Body of pancreas (tissue), 4 donors: ENCODE data around the gene GRIP2. TPM values are rescaled to one million over a fixed set of nuclear protein-coding genes. Genes with fewer than 3 reads are reported as not detected.
A peak's percentile ranks its signal among the peaks of the same experiment; 100 is the strongest.

Experiments used
- ATAC-seq: fragments of 150-250 bp; one replicate; pipeline ENCODE4 v1.9.1; 2016
- DNase-seq, 4 donors: peaks; one replicate each; pipeline ENCODE4 v3.0.0-alpha.2; 2019
- H3K27ac ChIP-seq, 4 donors: fragments of 200-600 bp; sonication (generic); 1 replicate in 3 of 4; 2 replicates in 1 of 4; pipeline versions ENCODE4 v1.5.1 to v1.6.1; 2016 to 2019; ENCODE audit warnings: mild to moderate bottlenecking in 1 of 4, mixed read lengths in 1 of 4, moderate library complexity in 1 of 4
- H3K27me3 ChIP-seq, 2 donors: fragments of 200-600 bp; sonication (generic); one replicate each; pipeline ENCODE4 v1.6.0; 2016; ENCODE audit warnings: mild to moderate bottlenecking in 1 of 2
- H3K36me3 ChIP-seq, 2 donors: fragments of 200-600 bp; sonication (generic); replicated peaks in 1 of 2; 2 replicates each; pipeline ENCODE4 v1.5.1; 2016; ENCODE audit warnings: low read depth in 2 of 2; ENCODE audit not compliant: insufficient read depth in 1 of 2
- H3K4me1 ChIP-seq: fragments of 200-600 bp; sonication (generic); one replicate; pipeline ENCODE4 v1.6.0; 2016
- H3K4me3 ChIP-seq, 2 donors: fragments of 200-600 bp; sonication (generic); 1 replicate in 1 of 2; 2 replicates in 1 of 2; pipeline ENCODE4 v1.5.1; 2016 to 2019
- H3K9me3 ChIP-seq, 3 donors: fragments of 200-600 bp; sonication (generic); 1 replicate in 2 of 3; 2 replicates in 1 of 3; pipeline ENCODE4 v1.5.1; 2016
- CTCF ChIP-seq, 7 experiments: fragments of 450-650 bp in 4 of 7; fragments of 200-600 bp in 3 of 7; sonication (generic) in 3 of 7; IDR thresholded peaks; one replicate each; pipeline ENCODE4 v1.5.1; 2016 to 2019; ENCODE audit warnings: antibody characterized with exemption in 7 of 7
- POLR2A ChIP-seq, 3 donors: fragments of 450-650 bp; IDR thresholded peaks; one replicate each; pipeline ENCODE4 v1.6.1; 2016; ENCODE audit warnings: antibody characterized with exemption in 3 of 3, mild to moderate bottlenecking in 2 of 3
- WGBS, 2 donors: methylation state at CpG; one replicate each; pipeline ENCODE4 v1.1.5; 2017; 5-methylcytosine and 5-hydroxymethylcytosine counted together
- intact Hi-C: fragments of 100-400 bp; cut with DNase I; formaldehyde crosslinking; loops from one replicate; pipeline ENCODE4 v1.15.1; 2023
- total RNA-seq, 2 donors: library from RNA; depleted of rRNA; stranded (reverse); fragments of >200 nt; gene quantifications; one replicate each; pipeline ENCODE4 v1.1.0, GENCODE V29; 2016

GRIP2 gene
- total RNA-seq, 2 donors from 2014 or later, result 0.26 to 0.99 TPM

GRCh38 chr3:14463330-14464140, 76.6 kb downstream of the GRIP2 start:
- Histone ChIP-seq H3K4me3 (no peak overlapping the region), H3K27me3 (no peaks in the 10 kb centered on the region), H3K27ac (no peak overlapping the region), H3K9me3 (no peaks in the 10 kb centered on the region), H3K36me3 (no peaks in the 10 kb centered on the region), H3K4me1 (peaks cover 33% of the 10 kb centered on the region)
- intact Hi-C loops, result loop anchor here (10.0 kb wide), 1 partner anchor 569 kb away; no protein-coding TSS in a partner anchor
- DNase-seq (no peak), ATAC-seq (no peak)
- TF ChIP-seq POLR2A (IDR thresholded peaks at IDR 0.05), result no peak
- no peak for TF ChIP-seq CTCF (IDR thresholded peaks at IDR 0.05)
- 80 to 84% methylated on average over 25 to 26 of the region's 26 CpGs for WGBS, 2 donors

GRCh38 chr3:14462738-14463137, 77.4 kb downstream of the GRIP2 start:
- intact Hi-C loops, result loop anchor here (10.0 kb wide), 1 partner anchor 568 kb away; no protein-coding TSS in a partner anchor
- no peak for ATAC-seq
- peaks cover 40% of the 10 kb centered on the region for H3K4me1 ChIP-seq
- no peak overlapping the region for H3K27ac ChIP-seq
- no peaks in the 10 kb centered on the region for H3K27me3 ChIP-seq
- TF ChIP-seq POLR2A (IDR thresholded peaks at IDR 0.05), result no peak
- TF ChIP-seq CTCF (IDR thresholded peaks at IDR 0.05), result no peak
- WGBS, 2 donors, result 86 to 91% methylated on average over 9 of the region's 9 CpGs
- no peaks in the 10 kb centered on the region for H3K36me3 ChIP-seq
- no peak overlapping the region for H3K4me3 ChIP-seq
- DNase-seq, result no peak
- no peaks in the 10 kb centered on the region for H3K9me3 ChIP-seq

GRCh38 chr3:14461748-14462324, 78.3 kb downstream of the GRIP2 start:
- Histone ChIP-seq H3K4me3 (no peak overlapping the region), H3K9me3 (no peaks in the 10 kb centered on the region), H3K27me3 (no peaks in the 10 kb centered on the region), H3K36me3 (no peaks in the 10 kb centered on the region), H3K27ac (peak overlapping the region in 2 of 4 donors; percentile 40 to 58), H3K4me1 (peaks cover 43% of the 10 kb centered on the region)
- intact Hi-C loops, result loop anchor here (10.0 kb wide), 1 partner anchor 567 kb away; no protein-coding TSS in a partner anchor
- peak; percentile 35 to 47 (median 42) for DNase-seq
- peak; percentile 30 for ATAC-seq
- TF ChIP-seq CTCF (IDR thresholded peaks at IDR 0.05) (peak in 6 of 7 experiments; percentile 18 to 65 (median 42)), POLR2A (IDR thresholded peaks at IDR 0.05) (no peak)
- 73 to 74% methylated on average over 7 to 8 of the region's 8 CpGs for WGBS, 2 donors

DNA sequence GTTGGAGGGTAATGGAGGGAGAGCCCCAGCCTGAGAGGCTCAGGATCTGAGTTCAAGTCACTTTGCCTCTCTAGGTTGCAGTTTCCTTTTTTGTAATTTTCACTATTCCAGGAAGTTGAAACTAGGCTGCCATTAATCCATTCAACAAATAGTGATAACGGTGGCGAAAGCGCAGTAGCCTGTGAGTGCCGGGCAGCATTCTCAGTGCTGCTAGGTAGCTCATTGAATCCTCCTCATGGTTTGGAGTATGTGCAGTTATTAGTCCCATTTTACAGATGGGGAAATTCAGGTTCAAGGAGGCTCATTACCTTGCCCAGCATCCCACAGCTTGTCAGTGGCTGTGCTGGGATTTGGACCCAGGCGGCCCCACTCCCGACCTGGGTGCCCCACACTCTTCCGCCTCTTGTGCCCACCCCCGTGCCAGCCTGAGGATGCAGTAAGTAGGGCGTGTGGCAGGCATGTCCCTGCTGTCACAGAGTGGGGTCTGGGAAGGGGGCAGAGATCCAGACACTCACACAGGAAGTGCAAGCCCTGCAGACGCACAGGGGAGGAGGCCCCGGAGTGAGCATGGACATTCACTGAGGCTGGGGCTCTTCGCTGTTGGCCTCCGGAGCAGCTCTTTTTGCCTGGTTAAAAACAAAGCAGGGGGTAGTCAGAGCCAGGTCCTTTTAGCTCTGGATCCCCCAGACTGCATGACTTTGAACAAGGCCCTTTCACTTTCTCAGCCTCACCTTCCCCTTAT, 79.0 kb downstream of the GRIP2 start:
- no peaks in the 10 kb centered on the region for H3K36me3 ChIP-seq
- no peak for DNase-seq

More for the DNA sequence above, 79.0 kb downstream of the GRIP2 start:
- WGBS, 2 donors, result 63% methylated on average over 11 to 13 of the region's 13 CpGs
- H3K27me3 ChIP-seq, result no peaks in the 10 kb centered on the region
- intact Hi-C loops, result loop anchor here (10.0 kb wide), 1 partner anchor 566 kb away; no protein-coding TSS in a partner anchor
- no peaks in the 10 kb centered on the region for H3K9me3 ChIP-seq
- H3K27ac ChIP-seq, result peak overlapping the region in 3 of 4 donors; percentile 40 to 58 (median 56)
- ATAC-seq, result peak; percentile 43
- peaks cover 43% of the 10 kb centered on the region for H3K4me1 ChIP-seq
- no peak for TF ChIP-seq POLR2A (IDR thresholded peaks at IDR 0.05)
- TF ChIP-seq CTCF (IDR thresholded peaks at IDR 0.05), result no peak
- no peak overlapping the region for H3K4me3 ChIP-seq
